ENCODE results near the gene CACNA1E. TPM values are rescaled to one million over a fixed set of nuclear protein-coding genes. Genes with fewer than 3 reads are reported as not detected.

CACNA1E gene
- total and polyA plus RNA-seq, 2 experiments from 2014 or later: 0.32 to 1.1 TPM

DNA sequence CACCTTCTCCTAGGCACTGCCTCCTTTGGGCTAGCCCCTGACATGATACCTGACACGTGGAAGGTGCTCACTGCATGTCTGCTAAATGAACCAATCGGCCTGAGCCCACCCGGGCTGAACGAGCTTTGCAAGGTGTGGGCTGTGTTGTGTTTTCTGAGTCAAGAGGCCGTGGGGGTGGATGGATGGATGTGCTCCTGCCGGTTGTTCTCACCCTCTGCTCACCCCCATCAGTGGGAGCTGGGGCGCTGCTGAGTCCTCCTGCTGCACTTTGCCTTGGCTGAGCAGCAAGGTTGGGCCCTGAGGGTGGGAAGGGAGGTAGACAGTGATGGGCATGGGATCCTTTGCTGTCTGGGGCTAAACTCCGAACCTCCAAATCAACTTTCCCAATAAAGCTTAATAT lies 6.7 kb upstream of the CACNA1E start:
- no peaks in the 10 kb centered on the region; the same call in 2 of the 3 replicates for H3K9me3 Mint-ChIP-seq
- H3K27me3 ChIP-seq (ENCODE audit: insufficient read depth): peaks cover 16% of the 10 kb centered on the region

More for the DNA sequence above, 6.7 kb upstream of the CACNA1E start:
- peaks cover 4% of the 10 kb centered on the region; the same call in 1 of the 3 replicates for H3K4me1 Mint-ChIP-seq
- Histone ChIP-seq H3K4me3 (no peak overlapping the region), H3K79me2 (replicated peaks; ENCODE audit: insufficient read depth) (no peaks in the 10 kb centered on the region), H3K9me2 (ENCODE audit: insufficient read depth) (no peaks in the 10 kb centered on the region), H3K36me3 (ENCODE audit: insufficient read depth) (no peaks in the 10 kb centered on the region), H3K4me1 (ENCODE audit: insufficient read depth) (no peaks in the 10 kb centered on the region; the same call in 1 of the 2 replicates), H3K27ac (ENCODE audit: low read depth) (no peak overlapping the region), H2AFZ (no peak overlapping the region), H3K4me2 (no peak overlapping the region), H3F3A (replicated peaks; ENCODE audit: low read depth) (no peaks in the 10 kb centered on the region), H4K20me1 (replicated peaks; ENCODE audit: insufficient read depth) (no peaks in the 10 kb centered on the region)
- peaks cover 7% of the 10 kb centered on the region for H3K27me3 Mint-ChIP-seq (ENCODE audit: insufficient read depth, low read depth, poor library complexity)
- no peak for DNase-seq (ENCODE audit: low spot score)
- no peaks in the 10 kb centered on the region; the same call in 2 of the 3 replicates for H3K36me3 Mint-ChIP-seq (ENCODE audit: low read depth)
- H3K4me3 Mint-ChIP-seq: no peak overlapping the region
- no peak overlapping the region for H3K27ac Mint-ChIP-seq
- peak; percentile 17; the same call in 2 of the 3 replicates for ATAC-seq
- TF ChIP-seq JUNB (IDR thresholded peaks at IDR 0.05; ENCODE audit: unreplicated experiment) (no peak), ZNF114 (CRISPR knock-in tag; IDR thresholded peaks at IDR 0.05) (no peak), CREB1 (CRISPR knock-in tag; IDR thresholded peaks at IDR 0.05; ENCODE audit: low read depth) (no peak), ETS1 (IDR thresholded peaks at IDR 0.05) (no peak), EZH2 (IDR thresholded peaks at IDR 0.05; ENCODE audit: low read depth, unreplicated experiment) (no peak), EZH2phosphoT487 (IDR thresholded peaks at IDR 0.05; ENCODE audit: unreplicated experiment) (no peak), POLR2AphosphoS5 (IDR thresholded peaks at IDR 0.05; ENCODE audit: low read depth) (no peak), ZNF331 (CRISPR knock-in tag; IDR thresholded peaks at IDR 0.05; ENCODE audit: low read depth) (no peak), STAT1 (IDR thresholded peaks at IDR 0.05; ENCODE audit: unreplicated experiment) (no peak), NANOG (IDR thresholded peaks at IDR 0.05; ENCODE audit: borderline replicate concordance) (no peak)
- TF ChIP-seq, protein P1, sequence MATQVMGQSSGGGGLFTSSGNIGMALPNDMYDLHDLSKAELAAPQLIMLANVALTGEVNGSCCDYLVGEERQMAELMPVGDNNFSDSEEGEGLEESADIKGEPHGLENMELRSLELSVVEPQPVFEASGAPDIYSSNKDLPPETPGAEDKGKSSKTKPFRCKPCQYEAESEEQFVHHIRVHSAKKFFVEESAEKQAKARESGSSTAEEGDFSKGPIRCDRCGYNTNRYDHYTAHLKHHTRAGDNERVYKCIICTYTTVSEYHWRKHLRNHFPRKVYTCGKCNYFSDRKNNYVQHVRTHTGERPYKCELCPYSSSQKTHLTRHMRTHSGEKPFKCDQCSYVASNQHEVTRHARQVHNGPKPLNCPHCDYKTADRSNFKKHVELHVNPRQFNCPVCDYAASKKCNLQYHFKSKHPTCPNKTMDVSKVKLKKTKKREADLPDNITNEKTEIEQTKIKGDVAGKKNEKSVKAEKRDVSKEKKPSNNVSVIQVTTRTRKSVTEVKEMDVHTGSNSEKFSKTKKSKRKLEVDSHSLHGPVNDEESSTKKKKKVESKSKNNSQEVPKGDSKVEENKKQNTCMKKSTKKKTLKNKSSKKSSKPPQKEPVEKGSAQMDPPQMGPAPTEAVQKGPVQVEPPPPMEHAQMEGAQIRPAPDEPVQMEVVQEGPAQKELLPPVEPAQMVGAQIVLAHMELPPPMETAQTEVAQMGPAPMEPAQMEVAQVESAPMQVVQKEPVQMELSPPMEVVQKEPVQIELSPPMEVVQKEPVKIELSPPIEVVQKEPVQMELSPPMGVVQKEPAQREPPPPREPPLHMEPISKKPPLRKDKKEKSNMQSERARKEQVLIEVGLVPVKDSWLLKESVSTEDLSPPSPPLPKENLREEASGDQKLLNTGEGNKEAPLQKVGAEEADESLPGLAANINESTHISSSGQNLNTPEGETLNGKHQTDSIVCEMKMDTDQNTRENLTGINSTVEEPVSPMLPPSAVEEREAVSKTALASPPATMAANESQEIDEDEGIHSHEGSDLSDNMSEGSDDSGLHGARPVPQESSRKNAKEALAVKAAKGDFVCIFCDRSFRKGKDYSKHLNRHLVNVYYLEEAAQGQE (IDR thresholded peaks at IDR 0.05; ENCODE audit: unreplicated experiment): no peak
- TF ChIP-seq, protein P2, sequence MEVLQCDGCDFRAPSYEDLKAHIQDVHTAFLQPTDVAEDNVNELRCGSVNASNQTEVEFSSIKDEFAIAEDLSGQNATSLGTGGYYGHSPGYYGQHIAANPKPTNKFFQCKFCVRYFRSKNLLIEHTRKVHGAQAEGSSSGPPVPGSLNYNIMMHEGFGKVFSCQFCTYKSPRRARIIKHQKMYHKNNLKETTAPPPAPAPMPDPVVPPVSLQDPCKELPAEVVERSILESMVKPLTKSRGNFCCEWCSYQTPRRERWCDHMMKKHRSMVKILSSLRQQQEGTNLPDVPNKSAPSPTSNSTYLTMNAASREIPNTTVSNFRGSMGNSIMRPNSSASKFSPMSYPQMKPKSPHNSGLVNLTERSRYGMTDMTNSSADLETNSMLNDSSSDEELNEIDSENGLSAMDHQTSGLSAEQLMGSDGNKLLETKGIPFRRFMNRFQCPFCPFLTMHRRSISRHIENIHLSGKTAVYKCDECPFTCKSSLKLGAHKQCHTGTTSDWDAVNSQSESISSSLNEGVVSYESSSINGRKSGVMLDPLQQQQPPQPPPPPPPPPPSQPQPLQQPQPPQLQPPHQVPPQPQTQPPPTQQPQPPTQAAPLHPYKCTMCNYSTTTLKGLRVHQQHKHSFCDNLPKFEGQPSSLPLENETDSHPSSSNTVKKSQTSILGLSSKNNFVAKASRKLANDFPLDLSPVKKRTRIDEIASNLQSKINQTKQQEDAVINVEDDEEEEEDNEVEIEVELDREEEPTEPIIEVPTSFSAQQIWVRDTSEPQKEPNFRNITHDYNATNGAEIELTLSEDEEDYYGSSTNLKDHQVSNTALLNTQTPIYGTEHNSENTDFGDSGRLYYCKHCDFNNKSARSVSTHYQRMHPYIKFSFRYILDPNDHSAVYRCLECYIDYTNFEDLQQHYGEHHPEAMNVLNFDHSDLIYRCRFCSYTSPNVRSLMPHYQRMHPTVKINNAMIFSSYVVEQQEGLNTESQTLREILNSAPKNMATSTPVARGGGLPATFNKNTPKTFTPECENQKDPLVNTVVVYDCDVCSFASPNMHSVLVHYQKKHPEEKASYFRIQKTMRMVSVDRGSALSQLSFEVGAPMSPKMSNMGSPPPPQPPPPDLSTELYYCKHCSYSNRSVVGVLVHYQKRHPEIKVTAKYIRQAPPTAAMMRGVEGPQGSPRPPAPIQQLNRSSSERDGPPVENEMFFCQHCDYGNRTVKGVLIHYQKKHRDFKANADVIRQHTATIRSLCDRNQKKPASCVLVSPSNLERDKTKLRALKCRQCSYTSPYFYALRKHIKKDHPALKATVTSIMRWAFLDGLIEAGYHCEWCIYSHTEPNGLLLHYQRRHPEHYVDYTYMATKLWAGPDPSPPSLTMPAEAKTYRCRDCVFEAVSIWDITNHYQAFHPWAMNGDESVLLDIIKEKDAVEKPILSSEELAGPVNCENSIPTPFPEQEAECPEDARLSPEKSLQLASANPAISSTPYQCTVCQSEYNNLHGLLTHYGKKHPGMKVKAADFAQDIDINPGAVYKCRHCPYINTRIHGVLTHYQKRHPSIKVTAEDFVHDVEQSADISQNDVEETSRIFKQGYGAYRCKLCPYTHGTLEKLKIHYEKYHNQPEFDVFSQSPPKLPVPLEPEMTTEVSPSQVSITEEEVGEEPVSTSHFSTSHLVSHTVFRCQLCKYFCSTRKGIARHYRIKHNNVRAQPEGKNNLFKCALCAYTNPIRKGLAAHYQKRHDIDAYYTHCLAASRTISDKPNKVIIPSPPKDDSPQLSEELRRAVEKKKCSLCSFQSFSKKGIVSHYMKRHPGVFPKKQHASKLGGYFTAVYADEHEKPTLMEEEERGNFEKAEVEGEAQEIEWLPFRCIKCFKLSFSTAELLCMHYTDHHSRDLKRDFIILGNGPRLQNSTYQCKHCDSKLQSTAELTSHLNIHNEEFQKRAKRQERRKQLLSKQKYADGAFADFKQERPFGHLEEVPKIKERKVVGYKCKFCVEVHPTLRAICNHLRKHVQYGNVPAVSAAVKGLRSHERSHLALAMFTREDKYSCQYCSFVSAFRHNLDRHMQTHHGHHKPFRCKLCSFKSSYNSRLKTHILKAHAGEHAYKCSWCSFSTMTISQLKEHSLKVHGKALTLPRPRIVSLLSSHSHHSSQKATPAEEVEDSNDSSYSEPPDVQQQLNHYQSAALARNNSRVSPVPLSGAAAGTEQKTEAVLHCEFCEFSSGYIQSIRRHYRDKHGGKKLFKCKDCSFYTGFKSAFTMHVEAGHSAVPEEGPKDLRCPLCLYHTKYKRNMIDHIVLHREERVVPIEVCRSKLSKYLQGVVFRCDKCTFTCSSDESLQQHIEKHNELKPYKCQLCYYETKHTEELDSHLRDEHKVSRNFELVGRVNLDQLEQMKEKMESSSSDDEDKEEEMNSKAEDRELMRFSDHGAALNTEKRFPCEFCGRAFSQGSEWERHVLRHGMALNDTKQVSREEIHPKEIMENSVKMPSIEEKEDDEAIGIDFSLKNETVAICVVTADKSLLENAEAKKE (CRISPR knock-in tag; IDR thresholded peaks at IDR 0.05): no peak
- TF ChIP-seq, protein P3, sequence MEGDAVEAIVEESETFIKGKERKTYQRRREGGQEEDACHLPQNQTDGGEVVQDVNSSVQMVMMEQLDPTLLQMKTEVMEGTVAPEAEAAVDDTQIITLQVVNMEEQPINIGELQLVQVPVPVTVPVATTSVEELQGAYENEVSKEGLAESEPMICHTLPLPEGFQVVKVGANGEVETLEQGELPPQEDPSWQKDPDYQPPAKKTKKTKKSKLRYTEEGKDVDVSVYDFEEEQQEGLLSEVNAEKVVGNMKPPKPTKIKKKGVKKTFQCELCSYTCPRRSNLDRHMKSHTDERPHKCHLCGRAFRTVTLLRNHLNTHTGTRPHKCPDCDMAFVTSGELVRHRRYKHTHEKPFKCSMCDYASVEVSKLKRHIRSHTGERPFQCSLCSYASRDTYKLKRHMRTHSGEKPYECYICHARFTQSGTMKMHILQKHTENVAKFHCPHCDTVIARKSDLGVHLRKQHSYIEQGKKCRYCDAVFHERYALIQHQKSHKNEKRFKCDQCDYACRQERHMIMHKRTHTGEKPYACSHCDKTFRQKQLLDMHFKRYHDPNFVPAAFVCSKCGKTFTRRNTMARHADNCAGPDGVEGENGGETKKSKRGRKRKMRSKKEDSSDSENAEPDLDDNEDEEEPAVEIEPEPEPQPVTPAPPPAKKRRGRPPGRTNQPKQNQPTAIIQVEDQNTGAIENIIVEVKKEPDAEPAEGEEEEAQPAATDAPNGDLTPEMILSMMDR (conservative IDR thresholded peaks at IDR 0.05; ENCODE audit: low read depth in 2 of 2): no peak
